Sigmoid colon (tissue), 7 donors: ENCODE data around the gene RRN3. TPM values are rescaled to one million over a fixed set of nuclear protein-coding genes. Genes with fewer than 3 reads are reported as not detected.

Experiments
- DNase-seq: peaks from one replicate; pipeline ENCODE4 v3.0.0-alpha.2; 2019
- H3K27ac ChIP-seq, 4 donors: fragments of 200-600 bp; sonication (generic); one replicate each; pipeline ENCODE4 v1.5.1; 2016 to 2019; ENCODE audit warnings: mild to moderate bottlenecking in 1 of 4
- H3K27me3 ChIP-seq, 3 donors: fragments of 200-600 bp; sonication (generic); one replicate each; pipeline ENCODE4 v1.5.1; 2019; ENCODE audit warnings: mild to moderate bottlenecking in 1 of 3
- H3K36me3 ChIP-seq, 4 donors: fragments of 200-600 bp; sonication (generic); one replicate each; pipeline ENCODE4 v1.5.1; 2016 to 2019
- H3K4me1 ChIP-seq, 4 donors: fragments of 200-600 bp; sonication (generic); one replicate each; pipeline ENCODE4 v1.5.1; 2017 to 2019
- H3K4me3 ChIP-seq, 4 donors: fragments of 200-600 bp; sonication (generic); one replicate each; pipeline ENCODE4 v1.5.1; 2017 to 2019; ENCODE audit warnings: mild to moderate bottlenecking in 2 of 4, moderate library complexity in 1 of 4
- H3K9me3 ChIP-seq, 4 donors: fragments of 200-600 bp in 3 of 4; sonication (generic) in 3 of 4; one replicate each; pipeline versions ENCODE4 v1.5.1 to v1.6.1; 2013 to 2019
- EP300 ChIP-seq, 4 donors: sonication (generic); formaldehyde crosslinking; IDR thresholded peaks; one replicate each; pipeline ENCODE4 v1.6.1; 2017; ENCODE audit warnings: antibody characterized with exemption in 4 of 4
- POLR2A ChIP-seq, 2 donors: fragments of 450-650 bp; IDR thresholded peaks; one replicate each; pipeline ENCODE4 v1.6.1; 2016; ENCODE audit warnings: antibody characterized with exemption in 2 of 2, mild to moderate bottlenecking in 2 of 2, moderate library complexity in 2 of 2
- POLR2AphosphoS5 ChIP-seq, 4 donors: sonication (generic); formaldehyde crosslinking; IDR thresholded peaks; one replicate each; pipeline ENCODE4 v1.6.1; 2017; ENCODE audit warnings: antibody characterized with exemption in 4 of 4
- WGBS, 2 donors: extraction: QIAGEN DNeasy Blood & Tissue Kit; methylation state at CpG; one replicate each; pipeline ENCODE4 v1.1.7; 2013; 5-methylcytosine and 5-hydroxymethylcytosine counted together
- intact Hi-C: fragments of 100-400 bp; cut with DNase I; formaldehyde crosslinking; loops from one replicate; pipeline ENCODE4 v1.15.1; 2023
- polyA plus RNA-seq, 3 donors: library from polyadenylated mRNA; stranded (reverse); fragments of 200-250 nt; gene quantifications; one replicate each; pipeline ENCODE4 v1.2.3, GENCODE V29; 2013
- total RNA-seq, 4 donors: library from RNA; depleted of rRNA; stranded (reverse); fragments of >200 nt; gene quantifications; one replicate each; pipeline ENCODE4 v1.1.0, GENCODE V29; 2016
- TF ChIP-seq, protein P1 (sequence below), 4 experiments: fragments of 450-650 bp in 3 of 4; fragments of 200-600 bp in 1 of 4; IDR thresholded peaks; one replicate each; pipeline ENCODE4 v1.5.1; 2016 to 2019; ENCODE audit warnings: antibody characterized with exemption in 4 of 4, mild to moderate bottlenecking in 3 of 4, moderate library complexity in 2 of 4
- donor health status: healthy with polysubstance abuse.
- donor health status: Bipolar disorder and iron deficiency.
- donor health status: healthy.

Gene RRN3
- total and polyA plus RNA-seq, 7 donors, result 14.5 to 27.2 (median 21.3) TPM

DNA sequence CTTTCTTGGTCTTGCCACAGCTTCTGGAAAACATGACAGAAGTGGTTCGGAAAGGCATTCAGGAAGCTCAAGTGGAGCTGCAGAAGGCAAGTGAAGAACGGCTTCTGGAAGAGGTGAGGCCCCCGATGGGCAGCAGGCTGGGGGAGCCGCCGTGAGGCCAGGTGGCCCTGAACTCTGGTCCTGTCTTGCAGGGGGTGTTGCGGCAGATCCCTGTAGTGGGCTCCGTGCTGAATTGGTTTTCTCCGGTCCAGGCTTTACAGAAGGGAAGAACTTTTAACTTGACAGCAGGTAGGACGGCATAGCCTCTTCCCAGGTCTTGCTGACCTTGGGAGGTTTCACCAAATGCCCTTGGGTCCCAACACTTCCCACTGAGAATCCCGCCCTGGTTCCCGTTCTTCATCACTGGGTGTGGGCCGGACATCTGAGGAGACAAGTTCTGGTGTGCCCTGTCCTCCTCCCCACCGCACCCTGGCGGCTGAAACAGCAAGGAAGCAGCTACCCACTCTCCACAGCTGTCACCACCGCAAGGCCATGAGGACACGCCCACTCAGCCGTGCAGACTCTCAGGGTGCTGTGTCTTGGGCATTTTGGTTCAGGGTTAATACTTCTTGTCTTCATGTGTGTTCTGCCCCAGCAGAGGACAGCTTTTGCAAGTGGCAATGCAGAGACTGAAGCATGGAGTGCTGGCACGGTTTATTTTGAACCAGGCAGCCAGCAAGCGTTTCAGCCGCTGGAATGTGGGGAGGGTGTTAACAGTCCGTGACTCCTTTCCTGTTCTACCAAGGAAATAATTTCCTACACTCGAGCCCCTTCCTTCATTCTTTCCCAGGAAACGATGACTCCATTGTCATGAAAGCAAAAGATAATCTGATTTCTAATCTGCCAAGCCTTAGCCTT lies 59.6 kb downstream of the RRN3 start:
- TF ChIP-seq EP300 (IDR thresholded peaks at IDR 0.05) (no peak), POLR2A (IDR thresholded peaks at IDR 0.05) (no peak)
- H3K27me3 ChIP-seq, result no peaks in the 10 kb centered on the region
- intact Hi-C loops, result loop anchor here (10.0 kb wide), 1 partner anchor 50 kb away; no protein-coding TSS in a partner anchor

DNA sequence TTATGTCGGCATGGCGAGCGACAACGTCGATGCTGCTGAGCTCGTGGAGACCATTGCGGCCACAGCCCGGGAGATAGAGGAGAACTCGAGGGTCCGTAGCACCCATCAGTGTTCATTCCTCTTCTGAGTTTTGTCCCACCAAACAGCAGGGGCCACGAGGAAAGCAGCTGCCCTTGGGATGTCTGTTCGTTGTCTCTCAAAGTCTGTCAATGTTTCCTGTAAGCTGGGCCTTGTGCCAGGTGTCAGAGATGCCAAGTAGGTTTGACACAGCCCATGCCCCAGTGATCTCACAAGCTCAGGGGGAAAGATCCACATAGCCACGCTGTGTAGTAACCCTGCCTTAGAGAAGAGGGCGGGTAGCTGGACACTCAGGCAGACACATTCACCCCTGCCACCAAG lies 60.8 kb downstream of the RRN3 start:
- no peak overlapping the region for H3K27ac ChIP-seq
- peak in 1 of 4 donors; percentile 15 for TF ChIP-seq POLR2AphosphoS5 (IDR thresholded peaks at IDR 0.05)
- TF ChIP-seq, protein P1, sequence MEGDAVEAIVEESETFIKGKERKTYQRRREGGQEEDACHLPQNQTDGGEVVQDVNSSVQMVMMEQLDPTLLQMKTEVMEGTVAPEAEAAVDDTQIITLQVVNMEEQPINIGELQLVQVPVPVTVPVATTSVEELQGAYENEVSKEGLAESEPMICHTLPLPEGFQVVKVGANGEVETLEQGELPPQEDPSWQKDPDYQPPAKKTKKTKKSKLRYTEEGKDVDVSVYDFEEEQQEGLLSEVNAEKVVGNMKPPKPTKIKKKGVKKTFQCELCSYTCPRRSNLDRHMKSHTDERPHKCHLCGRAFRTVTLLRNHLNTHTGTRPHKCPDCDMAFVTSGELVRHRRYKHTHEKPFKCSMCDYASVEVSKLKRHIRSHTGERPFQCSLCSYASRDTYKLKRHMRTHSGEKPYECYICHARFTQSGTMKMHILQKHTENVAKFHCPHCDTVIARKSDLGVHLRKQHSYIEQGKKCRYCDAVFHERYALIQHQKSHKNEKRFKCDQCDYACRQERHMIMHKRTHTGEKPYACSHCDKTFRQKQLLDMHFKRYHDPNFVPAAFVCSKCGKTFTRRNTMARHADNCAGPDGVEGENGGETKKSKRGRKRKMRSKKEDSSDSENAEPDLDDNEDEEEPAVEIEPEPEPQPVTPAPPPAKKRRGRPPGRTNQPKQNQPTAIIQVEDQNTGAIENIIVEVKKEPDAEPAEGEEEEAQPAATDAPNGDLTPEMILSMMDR (IDR thresholded peaks at IDR 0.05), result no peak
- no peaks in the 10 kb centered on the region for H3K27me3 ChIP-seq
- peak; percentile 64 for DNase-seq
- peaks cover 33 to 93% (median 63%) of the 10 kb centered on the region in 4 donors for H3K36me3 ChIP-seq
- H3K4me3 ChIP-seq, result no peak overlapping the region
- intact Hi-C loops, result loop anchor here (10.0 kb wide), 1 partner anchor 49 kb away; no protein-coding TSS in a partner anchor
- 82 to 85% methylated on average over 14 of the region's 14 CpGs for WGBS, 2 donors
- no peaks in the 10 kb centered on the region for H3K9me3 ChIP-seq
- H3K4me1 ChIP-seq, result peaks cover 0 to 18% (median 9%) of the 10 kb centered on the region in 4 donors

More for the DNA sequence above, 59.6 kb downstream of the RRN3 start:
- peak; percentile 50 for DNase-seq
- no peaks in the 10 kb centered on the region for H3K9me3 ChIP-seq
- H3K4me1 ChIP-seq, result peaks cover 0 to 5% (median 4%) of the 10 kb centered on the region in 4 donors
- H3K27ac ChIP-seq, result no peak overlapping the region
- H3K4me3 ChIP-seq, result no peak overlapping the region
- H3K36me3 ChIP-seq, result peaks cover 34 to 93% (median 69%) of the 10 kb centered on the region in 4 donors
- 88 to 89% methylated on average over 23 of the region's 23 CpGs for WGBS, 2 donors

DNA sequence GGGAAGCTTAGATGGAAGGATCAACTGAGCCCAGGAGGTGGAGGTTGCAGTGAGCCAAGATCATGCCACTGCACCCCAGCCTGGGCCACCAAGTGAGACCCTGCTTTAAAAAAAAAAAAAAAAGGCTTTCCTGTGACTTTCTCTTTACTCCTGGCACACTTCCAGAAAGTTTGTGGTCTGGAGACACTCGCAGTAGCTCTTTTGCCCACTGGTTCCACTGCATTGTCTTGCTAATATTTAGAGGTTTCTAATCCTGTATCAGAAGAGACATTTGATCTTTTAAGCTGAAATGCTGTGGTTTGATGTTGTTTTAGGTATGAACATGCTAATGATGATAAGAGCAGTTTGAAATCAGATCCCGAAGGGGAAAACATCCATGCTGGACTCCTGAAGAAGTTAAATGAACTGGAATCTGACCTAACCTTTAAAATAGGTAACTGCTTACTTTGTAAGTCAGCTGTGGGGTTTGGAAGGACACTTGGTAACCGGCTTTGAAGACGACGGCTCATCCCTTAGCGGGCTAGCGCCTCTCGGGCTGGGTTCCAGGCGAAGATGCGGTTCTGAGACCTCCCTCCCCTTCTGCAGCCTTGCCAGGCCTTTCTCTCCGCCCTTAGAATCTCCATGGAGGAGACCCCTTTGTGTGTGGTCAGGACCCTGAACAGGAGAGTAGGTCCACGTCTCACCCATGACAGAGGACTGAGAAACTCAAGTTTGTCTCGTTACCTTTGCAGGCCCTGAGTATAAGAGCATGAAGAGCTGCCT lies 61.3 kb downstream of the RRN3 start:
- Histone ChIP-seq H3K4me1 (peaks cover 0 to 19% (median 9%) of the 10 kb centered on the region in 4 donors), H3K27me3 (no peaks in the 10 kb centered on the region), H3K36me3 (peaks cover 33 to 91% (median 60%) of the 10 kb centered on the region in 4 donors), H3K27ac (no peak overlapping the region), H3K9me3 (no peaks in the 10 kb centered on the region), H3K4me3 (no peak overlapping the region)
- DNase-seq, result no peak
- WGBS, 2 donors, result 86 to 90% methylated on average over 13 of the region's 13 CpGs
- intact Hi-C loops, result loop anchor here (10.0 kb wide), 1 partner anchor 48 kb away; no protein-coding TSS in a partner anchor
- TF ChIP-seq, protein P1 (IDR thresholded peaks at IDR 0.05), result no peak
- TF ChIP-seq POLR2A (IDR thresholded peaks at IDR 0.05) (no peak), POLR2AphosphoS5 (IDR thresholded peaks at IDR 0.05) (no peak), EP300 (IDR thresholded peaks at IDR 0.05) (no peak)

DNA sequence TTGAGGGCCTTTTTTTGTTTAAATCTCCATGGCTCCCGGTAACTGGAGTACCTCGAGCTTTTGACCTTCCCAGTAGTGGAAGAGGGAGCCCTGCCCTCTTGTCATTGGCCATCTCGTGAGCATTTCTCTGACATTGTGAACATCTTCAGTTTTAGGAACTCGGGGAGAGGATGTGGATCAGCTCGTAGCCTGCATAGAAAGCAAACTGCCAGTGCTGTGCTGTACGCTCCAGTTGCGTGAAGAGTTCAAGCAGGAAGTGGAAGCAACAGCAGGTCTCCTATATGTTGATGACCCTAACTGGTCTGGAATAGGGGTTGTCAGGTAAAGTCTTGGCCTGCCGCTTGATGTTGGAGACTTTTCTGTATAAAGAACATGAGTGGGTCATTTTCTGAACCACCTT lies 62.5 kb downstream of the RRN3 start:
- 92 to 94% methylated on average over 8 of the region's 8 CpGs for WGBS, 2 donors

More for the DNA sequence above, 62.5 kb downstream of the RRN3 start:
- peak; percentile 53 for DNase-seq
- no peak overlapping the region for H3K4me3 ChIP-seq
- intact Hi-C loops, result loop anchor here (10.0 kb wide), 1 partner anchor 47 kb away; no protein-coding TSS in a partner anchor
- H3K27ac ChIP-seq, result no peak overlapping the region
- no peaks in the 10 kb centered on the region for H3K9me3 ChIP-seq
- H3K27me3 ChIP-seq, result no peaks in the 10 kb centered on the region
- peaks cover 33 to 87% (median 57%) of the 10 kb centered on the region in 4 donors for H3K36me3 ChIP-seq
- TF ChIP-seq POLR2AphosphoS5 (IDR thresholded peaks at IDR 0.05) (no peak), POLR2A (IDR thresholded peaks at IDR 0.05) (no peak), EP300 (IDR thresholded peaks at IDR 0.05) (no peak)
- TF ChIP-seq, protein P1 (IDR thresholded peaks at IDR 0.05), result no peak
- peaks cover 0 to 23% (median 9%) of the 10 kb centered on the region in 4 donors for H3K4me1 ChIP-seq
